ENCODE measurements around the gene FATE1.

The FATE1 gene

DNA sequence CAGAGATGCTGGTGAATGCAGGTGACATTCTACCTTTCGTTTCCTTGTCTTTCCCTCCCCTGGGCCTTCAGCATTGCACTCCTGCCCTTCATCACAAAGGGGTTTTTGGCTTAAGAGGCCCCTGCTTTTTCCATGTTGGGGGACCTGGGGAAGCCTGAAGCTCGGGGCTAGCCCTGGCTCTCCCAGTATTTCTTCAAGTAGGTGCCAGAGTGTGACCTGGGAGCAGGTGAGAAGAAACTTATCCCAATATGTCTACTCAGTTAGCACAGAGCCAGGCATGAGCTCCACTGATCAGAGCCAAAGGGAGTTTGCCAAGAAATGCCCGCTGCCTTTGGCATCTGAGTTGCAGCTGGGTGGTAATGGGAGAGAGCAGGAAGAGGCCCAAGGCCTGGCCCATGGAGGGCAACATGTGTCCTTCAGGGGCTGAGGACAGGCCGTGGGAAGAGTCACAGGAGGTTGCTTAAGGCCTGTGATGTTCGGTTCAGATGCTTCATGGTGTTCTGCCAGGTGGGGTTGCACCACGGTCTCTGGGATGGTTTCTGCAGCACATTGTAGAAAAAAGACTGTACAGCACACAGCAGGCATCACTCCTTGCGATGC is 13.0 kb upstream of the FATE1 start:
- H3K4me3 ChIP-seq (ENCODE audit: insufficient read depth, low read depth, low read length) = no peak overlapping the region
- H3K27me3 ChIP-seq (ENCODE audit: control insufficient read depth, insufficient read depth, low read length, poor library complexity, severe bottlenecking) = no peaks in the 10 kb centered on the region
- 91% methylated on average over 7 of the region's 7 CpGs for WGBS, 2 experiments
- no peaks in the 10 kb centered on the region for H3K36me3 ChIP-seq (ENCODE audit: control insufficient read depth, insufficient read depth, low read length)
- no peaks in the 10 kb centered on the region for H3K9me3 ChIP-seq (ENCODE audit: control insufficient read depth, low read length)
- H3K4me1 ChIP-seq (ENCODE audit: control insufficient read depth, insufficient read depth, low read length) = no peaks in the 10 kb centered on the region
- H3K27ac ChIP-seq (ENCODE audit: insufficient read depth, low read depth, low read length, poor library complexity, severe bottlenecking) = no peak overlapping the region

DNA sequence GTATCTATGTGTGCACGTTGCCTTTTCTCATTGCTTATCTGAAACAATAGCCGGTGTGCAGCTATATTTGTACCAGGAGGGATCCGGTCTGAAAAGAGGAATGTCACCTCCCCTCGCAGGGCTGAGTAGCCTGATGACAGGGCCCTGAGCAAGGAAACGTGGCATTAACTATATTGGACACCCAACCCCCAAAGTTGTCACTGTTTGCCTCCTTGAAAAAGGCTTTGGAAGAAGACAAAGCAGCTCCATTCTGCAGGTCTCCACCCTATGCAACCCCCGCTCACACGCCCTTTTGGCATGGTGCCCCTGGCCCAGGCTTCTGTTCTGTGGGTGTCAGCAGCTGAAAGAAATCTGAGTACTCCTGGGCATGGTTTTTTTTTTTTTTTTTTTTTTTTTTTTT is 12.3 kb upstream of the FATE1 start:
- H3K4me3 ChIP-seq (ENCODE audit: insufficient read depth, low read depth, low read length) = no peak overlapping the region
- no peaks in the 10 kb centered on the region for H3K36me3 ChIP-seq (ENCODE audit: control insufficient read depth, insufficient read depth, low read length)
- WGBS, 2 experiments = 86 to 87% methylated on average over 6 to 7 of the region's 7 CpGs

DNA sequence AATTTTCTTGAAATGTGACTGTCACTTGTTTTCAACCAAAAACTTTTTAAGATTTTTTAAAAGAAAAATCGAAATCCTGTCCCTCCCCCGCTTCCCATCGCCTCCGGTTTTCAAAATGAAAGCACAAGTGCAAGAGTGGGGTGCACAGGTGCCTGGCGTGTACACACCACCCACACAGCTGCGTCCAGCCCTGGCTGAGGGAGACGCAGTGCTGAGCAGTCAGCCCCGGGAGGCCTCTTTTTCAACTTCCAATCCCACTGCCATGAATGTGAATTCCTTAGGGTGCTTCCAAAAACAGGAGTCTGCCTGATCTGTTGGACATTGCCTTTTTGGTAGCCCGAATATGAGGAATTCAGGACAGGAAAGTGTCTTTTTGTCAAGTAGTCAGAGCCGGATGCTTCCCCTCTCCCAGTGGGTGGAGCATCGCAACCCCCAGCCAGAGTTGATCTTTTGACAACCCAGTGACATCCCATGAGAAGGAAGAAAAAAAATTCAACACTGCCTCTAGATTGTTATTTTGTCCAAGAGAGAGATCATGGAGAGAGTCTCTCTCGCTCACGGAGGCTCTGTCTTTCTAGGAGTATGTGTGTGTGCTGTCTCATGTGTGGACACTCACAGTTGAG is 11.7 kb upstream of the FATE1 start:
- H3K4me3 ChIP-seq (ENCODE audit: insufficient read depth, low read depth, low read length) = no peak overlapping the region
- H3K27ac ChIP-seq (ENCODE audit: insufficient read depth, low read depth, low read length, poor library complexity, severe bottlenecking) = no peak overlapping the region
- H3K9me3 ChIP-seq (ENCODE audit: control insufficient read depth, low read length) = no peaks in the 10 kb centered on the region
- no peaks in the 10 kb centered on the region for H3K36me3 ChIP-seq (ENCODE audit: control insufficient read depth, insufficient read depth, low read length)
- no peaks in the 10 kb centered on the region for H3K4me1 ChIP-seq (ENCODE audit: control insufficient read depth, insufficient read depth, low read length)
- no peaks in the 10 kb centered on the region for H3K27me3 ChIP-seq (ENCODE audit: control insufficient read depth, insufficient read depth, low read length, poor library complexity, severe bottlenecking)
- WGBS, 2 experiments = 85% methylated on average over 13 of the region's 13 CpGs

More for the DNA sequence above, 12.3 kb upstream of the FATE1 start:
- Histone ChIP-seq H3K27ac (ENCODE audit: insufficient read depth, low read depth, low read length, poor library complexity, severe bottlenecking) (no peak overlapping the region), H3K27me3 (ENCODE audit: control insufficient read depth, insufficient read depth, low read length, poor library complexity, severe bottlenecking) (no peaks in the 10 kb centered on the region), H3K9me3 (ENCODE audit: control insufficient read depth, low read length) (no peaks in the 10 kb centered on the region), H3K4me1 (ENCODE audit: control insufficient read depth, insufficient read depth, low read length) (no peaks in the 10 kb centered on the region)

DNA sequence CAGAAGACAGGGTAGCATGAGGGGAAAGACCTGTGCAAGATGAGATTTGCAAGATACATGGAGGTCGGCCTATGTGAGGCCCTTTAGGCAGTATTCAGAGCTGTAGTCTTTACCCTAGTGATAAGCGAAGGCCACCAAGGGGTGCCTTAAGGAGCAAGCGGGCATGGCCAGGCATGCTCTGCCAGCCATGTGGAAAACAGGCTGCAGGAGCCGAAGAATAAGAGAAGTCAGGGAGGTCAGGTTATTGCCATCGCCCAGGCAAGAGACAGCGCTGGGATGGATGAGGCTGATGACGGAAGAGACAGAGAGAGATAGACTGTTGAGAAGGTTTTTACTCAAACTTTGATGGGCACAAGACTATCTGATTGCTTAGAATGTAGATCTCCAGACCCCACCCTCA is 7.0 kb upstream of the FATE1 start:
- H3K36me3 ChIP-seq (ENCODE audit: control insufficient read depth, insufficient read depth, low read length) = no peaks in the 10 kb centered on the region

DNA sequence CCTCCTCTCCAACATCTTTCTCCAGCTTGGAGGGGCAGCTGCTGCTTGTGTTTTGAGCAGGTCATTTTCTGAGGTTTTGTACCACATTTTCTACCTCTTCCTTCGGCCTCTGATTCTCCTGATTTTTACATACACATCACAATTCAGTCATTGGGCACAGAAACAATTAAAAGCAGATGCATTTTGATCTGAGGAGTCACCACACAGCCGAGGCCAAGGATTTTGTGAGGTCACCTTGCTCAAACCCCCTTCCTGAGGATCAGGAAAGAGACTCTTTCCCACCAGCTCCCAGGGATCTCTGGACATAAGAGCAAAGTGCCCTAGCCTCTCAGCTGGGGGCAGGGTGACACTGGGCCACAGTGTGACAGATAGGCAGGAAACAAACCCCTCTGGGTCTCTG is 5.4 kb upstream of the FATE1 start:
- H3K36me3 ChIP-seq (ENCODE audit: control insufficient read depth, insufficient read depth, low read length) = no peaks in the 10 kb centered on the region
- H3K9me3 ChIP-seq (ENCODE audit: control insufficient read depth, low read length) = no peaks in the 10 kb centered on the region
- no peaks in the 10 kb centered on the region for H3K4me1 ChIP-seq (ENCODE audit: control insufficient read depth, insufficient read depth, low read length)
- H3K27me3 ChIP-seq (ENCODE audit: control insufficient read depth, insufficient read depth, low read length, poor library complexity, severe bottlenecking) = no peaks in the 10 kb centered on the region
- no peak overlapping the region for H3K4me3 ChIP-seq (ENCODE audit: insufficient read depth, low read depth, low read length)
- H3K27ac ChIP-seq (ENCODE audit: insufficient read depth, low read depth, low read length, poor library complexity, severe bottlenecking) = no peak overlapping the region
- 83 to 94% methylated on average over 2 of the region's 2 CpGs for WGBS, 2 experiments

More for the DNA sequence above, 7.0 kb upstream of the FATE1 start:
- Histone ChIP-seq H3K4me1 (ENCODE audit: control insufficient read depth, insufficient read depth, low read length) (no peaks in the 10 kb centered on the region), H3K9me3 (ENCODE audit: control insufficient read depth, low read length) (no peaks in the 10 kb centered on the region), H3K27me3 (ENCODE audit: control insufficient read depth, insufficient read depth, low read length, poor library complexity, severe bottlenecking) (no peaks in the 10 kb centered on the region), H3K4me3 (ENCODE audit: insufficient read depth, low read depth, low read length) (no peak overlapping the region), H3K27ac (ENCODE audit: insufficient read depth, low read depth, low read length, poor library complexity, severe bottlenecking) (no peak overlapping the region)
- 82 to 83% methylated on average over 7 of the region's 7 CpGs for WGBS, 2 experiments

DNA sequence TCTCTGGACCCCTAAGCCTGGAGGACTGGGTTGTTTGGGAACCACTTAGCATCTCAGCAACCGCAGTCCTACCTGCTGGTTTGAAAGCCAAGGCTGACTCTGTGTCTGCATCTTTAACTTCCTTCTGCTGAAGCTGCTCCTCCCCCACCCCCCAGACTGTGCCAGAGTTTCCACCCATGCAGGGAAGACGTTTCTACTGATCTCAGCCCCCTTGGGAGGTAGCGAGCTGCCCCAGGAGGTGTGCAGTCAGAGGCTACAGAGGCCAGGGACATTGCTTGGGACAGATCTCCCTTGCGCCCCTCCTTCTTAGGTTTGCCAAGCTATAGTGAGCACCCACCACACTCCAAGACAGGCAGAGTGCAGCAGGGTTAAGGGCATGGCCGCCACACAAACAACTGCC is 4.7 kb upstream of the FATE1 start:
- Histone ChIP-seq H3K36me3 (ENCODE audit: control insufficient read depth, insufficient read depth, low read length) (no peaks in the 10 kb centered on the region), H3K9me3 (ENCODE audit: control insufficient read depth, low read length) (no peaks in the 10 kb centered on the region), H3K27me3 (ENCODE audit: control insufficient read depth, insufficient read depth, low read length, poor library complexity, severe bottlenecking) (no peaks in the 10 kb centered on the region), H3K27ac (ENCODE audit: insufficient read depth, low read depth, low read length, poor library complexity, severe bottlenecking) (no peak overlapping the region), H3K4me1 (ENCODE audit: control insufficient read depth, insufficient read depth, low read length) (no peaks in the 10 kb centered on the region), H3K4me3 (ENCODE audit: insufficient read depth, low read depth, low read length) (no peak overlapping the region)
- 61 to 68% methylated on average over 5 of the region's 5 CpGs for WGBS, 2 experiments

DNA sequence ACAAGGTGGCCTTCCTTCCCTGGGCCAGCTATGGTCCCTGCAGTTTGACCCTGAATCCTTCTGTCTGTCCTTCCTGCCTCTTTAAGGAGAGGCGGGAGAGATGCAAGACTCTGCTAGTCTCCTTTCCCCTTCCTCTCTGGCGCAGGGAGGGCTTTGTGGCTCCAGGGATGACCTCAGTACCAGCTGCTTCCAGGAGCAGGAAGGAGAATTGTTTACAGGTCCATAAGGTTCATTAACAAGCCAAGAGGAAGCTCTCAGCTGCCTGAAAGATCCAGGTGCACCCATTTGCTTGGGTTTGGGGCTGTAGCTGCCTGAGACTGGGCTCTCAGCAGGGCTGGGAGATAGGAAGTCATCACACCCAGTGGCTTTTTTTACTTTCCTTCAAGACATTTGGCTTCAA is 4.0 kb upstream of the FATE1 start:
- no peaks in the 10 kb centered on the region for H3K27me3 ChIP-seq (ENCODE audit: control insufficient read depth, insufficient read depth, low read length, poor library complexity, severe bottlenecking)
- H3K4me3 ChIP-seq (ENCODE audit: insufficient read depth, low read depth, low read length) = no peak overlapping the region
- 65 to 73% methylated on average over 2 of the region's 2 CpGs for WGBS, 2 experiments
- H3K27ac ChIP-seq (ENCODE audit: insufficient read depth, low read depth, low read length, poor library complexity, severe bottlenecking) = no peak overlapping the region
- H3K36me3 ChIP-seq (ENCODE audit: control insufficient read depth, insufficient read depth, low read length) = no peaks in the 10 kb centered on the region
- H3K9me3 ChIP-seq (ENCODE audit: control insufficient read depth, low read length) = no peaks in the 10 kb centered on the region
- no peaks in the 10 kb centered on the region for H3K4me1 ChIP-seq (ENCODE audit: control insufficient read depth, insufficient read depth, low read length)

DNA sequence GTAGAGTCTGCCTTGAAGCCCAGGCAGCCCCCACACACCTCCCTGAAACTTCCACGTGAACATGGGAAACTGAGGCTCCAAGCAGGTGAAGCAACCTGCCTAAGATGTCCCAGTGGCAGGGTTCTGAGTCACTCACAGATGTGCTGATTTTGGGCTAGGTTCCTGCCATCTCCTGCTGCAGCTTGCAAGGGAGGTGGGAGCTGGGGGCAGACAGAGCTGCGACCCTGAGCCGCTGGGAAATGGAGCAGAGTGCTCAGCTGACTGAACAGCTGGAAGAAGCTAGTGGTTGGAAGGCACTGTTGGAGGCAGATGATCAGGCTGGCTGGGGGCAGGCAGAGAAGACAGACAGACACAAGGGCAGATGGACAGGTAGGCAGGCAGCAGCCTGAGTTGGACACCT is 3.6 kb upstream of the FATE1 start:
- Histone ChIP-seq H3K36me3 (ENCODE audit: control insufficient read depth, insufficient read depth, low read length) (no peaks in the 10 kb centered on the region), H3K4me3 (ENCODE audit: insufficient read depth, low read depth, low read length) (no peak overlapping the region), H3K9me3 (ENCODE audit: control insufficient read depth, low read length) (no peaks in the 10 kb centered on the region), H3K4me1 (ENCODE audit: control insufficient read depth, insufficient read depth, low read length) (no peaks in the 10 kb centered on the region), H3K27ac (ENCODE audit: insufficient read depth, low read depth, low read length, poor library complexity, severe bottlenecking) (no peak overlapping the region), H3K27me3 (ENCODE audit: control insufficient read depth, insufficient read depth, low read length, poor library complexity, severe bottlenecking) (no peaks in the 10 kb centered on the region)
- 82 to 92% methylated on average over 3 of the region's 3 CpGs for WGBS, 2 experiments

DNA sequence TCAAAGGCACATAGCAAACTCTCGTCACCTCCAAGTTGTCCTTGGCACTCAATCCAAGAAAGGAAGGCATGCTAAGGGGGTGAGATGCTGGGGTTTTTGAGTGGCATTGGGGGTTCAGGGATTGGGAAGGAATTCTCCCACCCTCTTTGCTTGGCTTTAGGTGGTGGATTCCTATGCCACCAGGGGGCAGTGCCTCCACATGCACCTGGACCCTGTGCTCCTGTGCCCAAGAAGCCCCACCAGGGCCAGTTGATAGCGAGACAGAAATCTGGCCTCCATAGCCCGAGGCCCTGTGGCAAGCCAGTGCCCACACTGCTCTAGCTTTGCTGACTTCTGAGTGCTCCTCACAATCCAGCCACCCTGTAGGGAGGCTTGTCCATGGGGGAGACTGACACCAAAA is 2.0 kb upstream of the FATE1 start:
- WGBS, 2 experiments = 63 to 66% methylated on average over 3 of the region's 3 CpGs
- H3K4me3 ChIP-seq (ENCODE audit: insufficient read depth, low read depth, low read length) = no peak overlapping the region
- no peaks in the 10 kb centered on the region for H3K4me1 ChIP-seq (ENCODE audit: control insufficient read depth, insufficient read depth, low read length)
- H3K9me3 ChIP-seq (ENCODE audit: control insufficient read depth, low read length) = no peaks in the 10 kb centered on the region
- H3K27ac ChIP-seq (ENCODE audit: insufficient read depth, low read depth, low read length, poor library complexity, severe bottlenecking) = no peak overlapping the region
- no peaks in the 10 kb centered on the region for H3K36me3 ChIP-seq (ENCODE audit: control insufficient read depth, insufficient read depth, low read length)
- no peaks in the 10 kb centered on the region for H3K27me3 ChIP-seq (ENCODE audit: control insufficient read depth, insufficient read depth, low read length, poor library complexity, severe bottlenecking)

DNA sequence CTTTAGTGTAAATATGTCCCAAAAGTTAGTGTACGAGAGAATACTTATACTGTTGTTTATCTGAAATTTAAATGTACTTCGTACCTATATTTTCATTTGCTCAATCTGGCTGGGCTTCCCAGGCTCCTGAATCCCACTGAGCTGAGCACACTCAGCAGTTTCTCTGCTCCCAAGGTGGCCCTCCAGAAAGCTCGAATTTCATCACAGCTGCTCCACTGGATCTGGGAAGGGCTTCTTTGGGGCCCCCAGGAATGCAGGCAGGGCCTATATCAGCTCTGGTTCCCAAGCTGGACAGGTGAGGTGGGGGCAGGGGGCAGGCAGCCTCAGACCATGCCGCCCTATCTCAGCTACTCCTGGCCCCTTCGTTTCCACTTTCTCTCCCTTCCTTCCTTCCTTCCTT is 1.5 kb upstream of the FATE1 start:
- Histone ChIP-seq H3K27me3 (ENCODE audit: control insufficient read depth, insufficient read depth, low read length, poor library complexity, severe bottlenecking) (no peaks in the 10 kb centered on the region), H3K36me3 (ENCODE audit: control insufficient read depth, insufficient read depth, low read length) (no peaks in the 10 kb centered on the region), H3K4me3 (ENCODE audit: insufficient read depth, low read depth, low read length) (no peak overlapping the region), H3K4me1 (ENCODE audit: control insufficient read depth, insufficient read depth, low read length) (no peaks in the 10 kb centered on the region), H3K27ac (ENCODE audit: insufficient read depth, low read depth, low read length, poor library complexity, severe bottlenecking) (no peak overlapping the region), H3K9me3 (ENCODE audit: control insufficient read depth, low read length) (no peaks in the 10 kb centered on the region)
- 67 to 70% methylated on average over 4 to 5 of the region's 5 CpGs for WGBS, 2 experiments

Measured in ectodermal cell (in vitro differentiated cells).